ENCODE results near the gene SLC12A2. TPM values are rescaled to one million over a fixed set of nuclear protein-coding genes. Genes with fewer than 3 reads are reported as not detected.

SLC12A2 gene
- total and polyA plus RNA-seq, 9 of the 15 experiments (the other 6 are each of a cell fraction or from before 2014, with no cell fraction given), result 5.1 to 20.3 (median 12.6) TPM

DNA sequence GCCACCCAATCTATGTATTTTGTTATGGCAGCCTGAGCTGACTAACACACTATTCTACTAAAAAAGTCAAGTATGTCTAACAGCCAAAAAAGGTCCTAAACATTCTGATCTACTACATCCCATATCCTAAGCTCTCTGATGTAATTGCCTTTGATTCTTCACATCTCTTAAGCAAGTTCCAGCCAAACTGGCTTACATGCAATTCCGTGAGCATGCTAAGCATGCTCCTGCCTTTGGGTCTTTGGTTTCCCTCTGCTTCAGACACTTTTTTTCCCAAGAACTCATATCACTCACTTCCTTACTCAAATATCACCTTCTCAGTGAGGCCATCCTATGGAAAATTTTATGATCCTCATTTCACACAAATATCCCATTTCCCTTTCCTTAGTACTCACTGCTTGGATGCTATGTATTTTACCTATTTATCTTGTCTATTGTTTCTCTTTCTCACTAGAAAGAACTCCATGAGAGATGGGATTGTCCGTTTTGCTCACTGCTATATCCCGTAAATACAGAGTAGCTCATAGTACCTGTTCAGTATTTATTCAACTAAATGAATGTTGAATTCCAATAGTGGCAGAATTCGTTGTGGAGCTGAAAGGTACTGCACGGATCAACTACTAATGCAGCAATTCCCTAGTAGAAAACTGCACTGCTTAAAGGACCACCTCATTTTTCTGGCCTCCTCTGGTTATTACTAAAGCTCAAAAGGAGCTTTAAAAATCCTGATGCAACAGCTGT lies 2.3 kb upstream of the SLC12A2 start (continued):
- TF ChIP-seq, protein P1, sequence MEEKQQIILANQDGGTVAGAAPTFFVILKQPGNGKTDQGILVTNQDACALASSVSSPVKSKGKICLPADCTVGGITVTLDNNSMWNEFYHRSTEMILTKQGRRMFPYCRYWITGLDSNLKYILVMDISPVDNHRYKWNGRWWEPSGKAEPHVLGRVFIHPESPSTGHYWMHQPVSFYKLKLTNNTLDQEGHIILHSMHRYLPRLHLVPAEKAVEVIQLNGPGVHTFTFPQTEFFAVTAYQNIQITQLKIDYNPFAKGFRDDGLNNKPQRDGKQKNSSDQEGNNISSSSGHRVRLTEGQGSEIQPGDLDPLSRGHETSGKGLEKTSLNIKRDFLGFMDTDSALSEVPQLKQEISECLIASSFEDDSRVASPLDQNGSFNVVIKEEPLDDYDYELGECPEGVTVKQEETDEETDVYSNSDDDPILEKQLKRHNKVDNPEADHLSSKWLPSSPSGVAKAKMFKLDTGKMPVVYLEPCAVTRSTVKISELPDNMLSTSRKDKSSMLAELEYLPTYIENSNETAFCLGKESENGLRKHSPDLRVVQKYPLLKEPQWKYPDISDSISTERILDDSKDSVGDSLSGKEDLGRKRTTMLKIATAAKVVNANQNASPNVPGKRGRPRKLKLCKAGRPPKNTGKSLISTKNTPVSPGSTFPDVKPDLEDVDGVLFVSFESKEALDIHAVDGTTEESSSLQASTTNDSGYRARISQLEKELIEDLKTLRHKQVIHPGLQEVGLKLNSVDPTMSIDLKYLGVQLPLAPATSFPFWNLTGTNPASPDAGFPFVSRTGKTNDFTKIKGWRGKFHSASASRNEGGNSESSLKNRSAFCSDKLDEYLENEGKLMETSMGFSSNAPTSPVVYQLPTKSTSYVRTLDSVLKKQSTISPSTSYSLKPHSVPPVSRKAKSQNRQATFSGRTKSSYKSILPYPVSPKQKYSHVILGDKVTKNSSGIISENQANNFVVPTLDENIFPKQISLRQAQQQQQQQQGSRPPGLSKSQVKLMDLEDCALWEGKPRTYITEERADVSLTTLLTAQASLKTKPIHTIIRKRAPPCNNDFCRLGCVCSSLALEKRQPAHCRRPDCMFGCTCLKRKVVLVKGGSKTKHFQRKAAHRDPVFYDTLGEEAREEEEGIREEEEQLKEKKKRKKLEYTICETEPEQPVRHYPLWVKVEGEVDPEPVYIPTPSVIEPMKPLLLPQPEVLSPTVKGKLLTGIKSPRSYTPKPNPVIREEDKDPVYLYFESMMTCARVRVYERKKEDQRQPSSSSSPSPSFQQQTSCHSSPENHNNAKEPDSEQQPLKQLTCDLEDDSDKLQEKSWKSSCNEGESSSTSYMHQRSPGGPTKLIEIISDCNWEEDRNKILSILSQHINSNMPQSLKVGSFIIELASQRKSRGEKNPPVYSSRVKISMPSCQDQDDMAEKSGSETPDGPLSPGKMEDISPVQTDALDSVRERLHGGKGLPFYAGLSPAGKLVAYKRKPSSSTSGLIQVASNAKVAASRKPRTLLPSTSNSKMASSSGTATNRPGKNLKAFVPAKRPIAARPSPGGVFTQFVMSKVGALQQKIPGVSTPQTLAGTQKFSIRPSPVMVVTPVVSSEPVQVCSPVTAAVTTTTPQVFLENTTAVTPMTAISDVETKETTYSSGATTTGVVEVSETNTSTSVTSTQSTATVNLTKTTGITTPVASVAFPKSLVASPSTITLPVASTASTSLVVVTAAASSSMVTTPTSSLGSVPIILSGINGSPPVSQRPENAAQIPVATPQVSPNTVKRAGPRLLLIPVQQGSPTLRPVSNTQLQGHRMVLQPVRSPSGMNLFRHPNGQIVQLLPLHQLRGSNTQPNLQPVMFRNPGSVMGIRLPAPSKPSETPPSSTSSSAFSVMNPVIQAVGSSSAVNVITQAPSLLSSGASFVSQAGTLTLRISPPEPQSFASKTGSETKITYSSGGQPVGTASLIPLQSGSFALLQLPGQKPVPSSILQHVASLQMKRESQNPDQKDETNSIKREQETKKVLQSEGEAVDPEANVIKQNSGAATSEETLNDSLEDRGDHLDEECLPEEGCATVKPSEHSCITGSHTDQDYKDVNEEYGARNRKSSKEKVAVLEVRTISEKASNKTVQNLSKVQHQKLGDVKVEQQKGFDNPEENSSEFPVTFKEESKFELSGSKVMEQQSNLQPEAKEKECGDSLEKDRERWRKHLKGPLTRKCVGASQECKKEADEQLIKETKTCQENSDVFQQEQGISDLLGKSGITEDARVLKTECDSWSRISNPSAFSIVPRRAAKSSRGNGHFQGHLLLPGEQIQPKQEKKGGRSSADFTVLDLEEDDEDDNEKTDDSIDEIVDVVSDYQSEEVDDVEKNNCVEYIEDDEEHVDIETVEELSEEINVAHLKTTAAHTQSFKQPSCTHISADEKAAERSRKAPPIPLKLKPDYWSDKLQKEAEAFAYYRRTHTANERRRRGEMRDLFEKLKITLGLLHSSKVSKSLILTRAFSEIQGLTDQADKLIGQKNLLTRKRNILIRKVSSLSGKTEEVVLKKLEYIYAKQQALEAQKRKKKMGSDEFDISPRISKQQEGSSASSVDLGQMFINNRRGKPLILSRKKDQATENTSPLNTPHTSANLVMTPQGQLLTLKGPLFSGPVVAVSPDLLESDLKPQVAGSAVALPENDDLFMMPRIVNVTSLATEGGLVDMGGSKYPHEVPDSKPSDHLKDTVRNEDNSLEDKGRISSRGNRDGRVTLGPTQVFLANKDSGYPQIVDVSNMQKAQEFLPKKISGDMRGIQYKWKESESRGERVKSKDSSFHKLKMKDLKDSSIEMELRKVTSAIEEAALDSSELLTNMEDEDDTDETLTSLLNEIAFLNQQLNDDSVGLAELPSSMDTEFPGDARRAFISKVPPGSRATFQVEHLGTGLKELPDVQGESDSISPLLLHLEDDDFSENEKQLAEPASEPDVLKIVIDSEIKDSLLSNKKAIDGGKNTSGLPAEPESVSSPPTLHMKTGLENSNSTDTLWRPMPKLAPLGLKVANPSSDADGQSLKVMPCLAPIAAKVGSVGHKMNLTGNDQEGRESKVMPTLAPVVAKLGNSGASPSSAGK (IDR thresholded peaks at IDR 0.05), result peak; percentile 52; the same call in 1 of the 2 replicates
- TF ChIP-seq DNMT1 (IDR thresholded peaks at IDR 0.05), result 0 out of 2 replicates have a peak, but pooled peaks have one; percentile 22
- no peak for TF ChIP-seq ATF2 (CRISPR knock-in tag; IDR thresholded peaks at IDR 0.05)
- TF ChIP-seq HOXB6 (CRISPR knock-in tag; IDR thresholded peaks at IDR 0.05; ENCODE audit: borderline replicate concordance), result no peak
- no peak for TF ChIP-seq KHSRP (IDR thresholded peaks at IDR 0.05)
- no peak for TF ChIP-seq SNIP1 (IDR thresholded peaks at IDR 0.05; ENCODE audit: low read depth)
- no peak for TF ChIP-seq TRIM25 (IDR thresholded peaks at IDR 0.05; ENCODE audit: borderline replicate concordance)
- no peak for TF ChIP-seq HDGF (IDR thresholded peaks at IDR 0.05)
- TF ChIP-seq NCOA1 (IDR thresholded peaks at IDR 0.05; ENCODE audit: low read depth), result no peak
